ENCODE measurements around the gene AGER. TPM values are rescaled to one million over a fixed set of nuclear protein-coding genes. Genes with fewer than 3 reads are reported as not detected.

Gene AGER
- total and polyA plus RNA-seq, 9 of the 15 experiments (the other 6 are each of a cell fraction or from before 2014, with no cell fraction given): 1.2 to 11.5 (median 4.1) TPM

- no peak for TF ChIP-seq ZNF408 (CRISPR knock-in tag; IDR thresholded peaks at IDR 0.05; ENCODE audit: low read depth)
- TF ChIP-seq, protein P1, sequence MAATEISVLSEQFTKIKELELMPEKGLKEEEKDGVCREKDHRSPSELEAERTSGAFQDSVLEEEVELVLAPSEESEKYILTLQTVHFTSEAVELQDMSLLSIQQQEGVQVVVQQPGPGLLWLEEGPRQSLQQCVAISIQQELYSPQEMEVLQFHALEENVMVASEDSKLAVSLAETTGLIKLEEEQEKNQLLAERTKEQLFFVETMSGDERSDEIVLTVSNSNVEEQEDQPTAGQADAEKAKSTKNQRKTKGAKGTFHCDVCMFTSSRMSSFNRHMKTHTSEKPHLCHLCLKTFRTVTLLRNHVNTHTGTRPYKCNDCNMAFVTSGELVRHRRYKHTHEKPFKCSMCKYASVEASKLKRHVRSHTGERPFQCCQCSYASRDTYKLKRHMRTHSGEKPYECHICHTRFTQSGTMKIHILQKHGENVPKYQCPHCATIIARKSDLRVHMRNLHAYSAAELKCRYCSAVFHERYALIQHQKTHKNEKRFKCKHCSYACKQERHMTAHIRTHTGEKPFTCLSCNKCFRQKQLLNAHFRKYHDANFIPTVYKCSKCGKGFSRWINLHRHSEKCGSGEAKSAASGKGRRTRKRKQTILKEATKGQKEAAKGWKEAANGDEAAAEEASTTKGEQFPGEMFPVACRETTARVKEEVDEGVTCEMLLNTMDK (IDR thresholded peaks at IDR 0.05; ENCODE audit: borderline replicate concordance, insufficient read depth, low read depth, low read length, poor library complexity, severe bottlenecking): no peak
- TF ChIP-seq MAFG (tag; conservative IDR thresholded peaks at IDR 0.05): no peak
- TF ChIP-seq, protein P2, sequence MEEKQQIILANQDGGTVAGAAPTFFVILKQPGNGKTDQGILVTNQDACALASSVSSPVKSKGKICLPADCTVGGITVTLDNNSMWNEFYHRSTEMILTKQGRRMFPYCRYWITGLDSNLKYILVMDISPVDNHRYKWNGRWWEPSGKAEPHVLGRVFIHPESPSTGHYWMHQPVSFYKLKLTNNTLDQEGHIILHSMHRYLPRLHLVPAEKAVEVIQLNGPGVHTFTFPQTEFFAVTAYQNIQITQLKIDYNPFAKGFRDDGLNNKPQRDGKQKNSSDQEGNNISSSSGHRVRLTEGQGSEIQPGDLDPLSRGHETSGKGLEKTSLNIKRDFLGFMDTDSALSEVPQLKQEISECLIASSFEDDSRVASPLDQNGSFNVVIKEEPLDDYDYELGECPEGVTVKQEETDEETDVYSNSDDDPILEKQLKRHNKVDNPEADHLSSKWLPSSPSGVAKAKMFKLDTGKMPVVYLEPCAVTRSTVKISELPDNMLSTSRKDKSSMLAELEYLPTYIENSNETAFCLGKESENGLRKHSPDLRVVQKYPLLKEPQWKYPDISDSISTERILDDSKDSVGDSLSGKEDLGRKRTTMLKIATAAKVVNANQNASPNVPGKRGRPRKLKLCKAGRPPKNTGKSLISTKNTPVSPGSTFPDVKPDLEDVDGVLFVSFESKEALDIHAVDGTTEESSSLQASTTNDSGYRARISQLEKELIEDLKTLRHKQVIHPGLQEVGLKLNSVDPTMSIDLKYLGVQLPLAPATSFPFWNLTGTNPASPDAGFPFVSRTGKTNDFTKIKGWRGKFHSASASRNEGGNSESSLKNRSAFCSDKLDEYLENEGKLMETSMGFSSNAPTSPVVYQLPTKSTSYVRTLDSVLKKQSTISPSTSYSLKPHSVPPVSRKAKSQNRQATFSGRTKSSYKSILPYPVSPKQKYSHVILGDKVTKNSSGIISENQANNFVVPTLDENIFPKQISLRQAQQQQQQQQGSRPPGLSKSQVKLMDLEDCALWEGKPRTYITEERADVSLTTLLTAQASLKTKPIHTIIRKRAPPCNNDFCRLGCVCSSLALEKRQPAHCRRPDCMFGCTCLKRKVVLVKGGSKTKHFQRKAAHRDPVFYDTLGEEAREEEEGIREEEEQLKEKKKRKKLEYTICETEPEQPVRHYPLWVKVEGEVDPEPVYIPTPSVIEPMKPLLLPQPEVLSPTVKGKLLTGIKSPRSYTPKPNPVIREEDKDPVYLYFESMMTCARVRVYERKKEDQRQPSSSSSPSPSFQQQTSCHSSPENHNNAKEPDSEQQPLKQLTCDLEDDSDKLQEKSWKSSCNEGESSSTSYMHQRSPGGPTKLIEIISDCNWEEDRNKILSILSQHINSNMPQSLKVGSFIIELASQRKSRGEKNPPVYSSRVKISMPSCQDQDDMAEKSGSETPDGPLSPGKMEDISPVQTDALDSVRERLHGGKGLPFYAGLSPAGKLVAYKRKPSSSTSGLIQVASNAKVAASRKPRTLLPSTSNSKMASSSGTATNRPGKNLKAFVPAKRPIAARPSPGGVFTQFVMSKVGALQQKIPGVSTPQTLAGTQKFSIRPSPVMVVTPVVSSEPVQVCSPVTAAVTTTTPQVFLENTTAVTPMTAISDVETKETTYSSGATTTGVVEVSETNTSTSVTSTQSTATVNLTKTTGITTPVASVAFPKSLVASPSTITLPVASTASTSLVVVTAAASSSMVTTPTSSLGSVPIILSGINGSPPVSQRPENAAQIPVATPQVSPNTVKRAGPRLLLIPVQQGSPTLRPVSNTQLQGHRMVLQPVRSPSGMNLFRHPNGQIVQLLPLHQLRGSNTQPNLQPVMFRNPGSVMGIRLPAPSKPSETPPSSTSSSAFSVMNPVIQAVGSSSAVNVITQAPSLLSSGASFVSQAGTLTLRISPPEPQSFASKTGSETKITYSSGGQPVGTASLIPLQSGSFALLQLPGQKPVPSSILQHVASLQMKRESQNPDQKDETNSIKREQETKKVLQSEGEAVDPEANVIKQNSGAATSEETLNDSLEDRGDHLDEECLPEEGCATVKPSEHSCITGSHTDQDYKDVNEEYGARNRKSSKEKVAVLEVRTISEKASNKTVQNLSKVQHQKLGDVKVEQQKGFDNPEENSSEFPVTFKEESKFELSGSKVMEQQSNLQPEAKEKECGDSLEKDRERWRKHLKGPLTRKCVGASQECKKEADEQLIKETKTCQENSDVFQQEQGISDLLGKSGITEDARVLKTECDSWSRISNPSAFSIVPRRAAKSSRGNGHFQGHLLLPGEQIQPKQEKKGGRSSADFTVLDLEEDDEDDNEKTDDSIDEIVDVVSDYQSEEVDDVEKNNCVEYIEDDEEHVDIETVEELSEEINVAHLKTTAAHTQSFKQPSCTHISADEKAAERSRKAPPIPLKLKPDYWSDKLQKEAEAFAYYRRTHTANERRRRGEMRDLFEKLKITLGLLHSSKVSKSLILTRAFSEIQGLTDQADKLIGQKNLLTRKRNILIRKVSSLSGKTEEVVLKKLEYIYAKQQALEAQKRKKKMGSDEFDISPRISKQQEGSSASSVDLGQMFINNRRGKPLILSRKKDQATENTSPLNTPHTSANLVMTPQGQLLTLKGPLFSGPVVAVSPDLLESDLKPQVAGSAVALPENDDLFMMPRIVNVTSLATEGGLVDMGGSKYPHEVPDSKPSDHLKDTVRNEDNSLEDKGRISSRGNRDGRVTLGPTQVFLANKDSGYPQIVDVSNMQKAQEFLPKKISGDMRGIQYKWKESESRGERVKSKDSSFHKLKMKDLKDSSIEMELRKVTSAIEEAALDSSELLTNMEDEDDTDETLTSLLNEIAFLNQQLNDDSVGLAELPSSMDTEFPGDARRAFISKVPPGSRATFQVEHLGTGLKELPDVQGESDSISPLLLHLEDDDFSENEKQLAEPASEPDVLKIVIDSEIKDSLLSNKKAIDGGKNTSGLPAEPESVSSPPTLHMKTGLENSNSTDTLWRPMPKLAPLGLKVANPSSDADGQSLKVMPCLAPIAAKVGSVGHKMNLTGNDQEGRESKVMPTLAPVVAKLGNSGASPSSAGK (IDR thresholded peaks at IDR 0.05): no peak; the same call in 1 of the 2 replicates
- TF ChIP-seq CREB1 (IDR thresholded peaks at IDR 0.05): no peak
- TF ChIP-seq CREB1 (CRISPR knock-in tag; IDR thresholded peaks at IDR 0.05): no peak
- no peak for TF ChIP-seq SREBF2 (CRISPR knock-in tag; IDR thresholded peaks at IDR 0.05)
These were observed 5.3 kb downstream of the AGER start (continued) for GRCh38 chr6:32178547-32179440.
